Kidney epithelial cell (primary cell): ENCODE measurements around the gene NEIL3. TPM values are rescaled to one million over a fixed set of nuclear protein-coding genes. Genes with fewer than 3 reads are reported as not detected.
"Not testable (repeated sequence)": the region's sequence is repeated elsewhere in the genome, so short reads cannot be mapped to it uniquely, and the experiment has no call there.

Experiments
- DNase-seq: peaks from one replicate; pipeline ENCODE4 v3.0.0-alpha.2; 2010; ENCODE audit warnings: low read depth
- H3K27me3 ChIP-seq: 2 replicates; pipeline ENCODE4 v1.6.0; 2011; ENCODE audit warnings: low read length; ENCODE audit not compliant: control insufficient read depth, insufficient read depth
- H3K36me3 ChIP-seq: 2 replicates; pipeline ENCODE4 v1.5.1; 2011; ENCODE audit warnings: low read length; ENCODE audit not compliant: control insufficient read depth, insufficient read depth
- H3K4me3 ChIP-seq: 2 replicates; pipeline ENCODE4 v1.5.1; 2011; ENCODE audit warnings: low read depth, mild to moderate bottlenecking, control low read depth, low read length
- CTCF ChIP-seq: IDR thresholded peaks from 2 replicates; pipeline ENCODE4 v1.5.1; 2011; ENCODE audit warnings: mild to moderate bottlenecking, moderate library complexity, low read length, control low read depth, inconsistent platforms; ENCODE audit not compliant: insufficient read depth, poor library complexity, severe bottlenecking
- total RNA-seq: library from RNA; depleted of rRNA; stranded (reverse); fragments of >200 nt; gene quantifications from 2 replicates; pipeline ENCODE4 v1.2.3, GENCODE V29; 2015

The NEIL3 gene
- total RNA-seq, 1 donor from 2014 or later: 2.1 TPM

- Histone ChIP-seq H3K27me3 (no peaks in the 10 kb centered on the region), H3K36me3 (no peaks in the 10 kb centered on the region)
- TF ChIP-seq CTCF: no peak
These were observed 5.6 kb upstream of the NEIL3 start for GRCh38 chr4:177304094-177304493.

GRCh38 chr4:177304864-177305263, 4.8 kb upstream of the NEIL3 start:
- H3K36me3 ChIP-seq, DNase-seq: not testable (repeated sequence)

More at GRCh38 chr4:177304094-177304493, 5.6 kb upstream of the NEIL3 start:
- no peak overlapping the region for H3K4me3 ChIP-seq
- DNase-seq: no peak

GRCh38 chr4:177308125-177308524, 1.5 kb upstream of the NEIL3 start:
- peak; percentile 32 for DNase-seq
- no peak for TF ChIP-seq CTCF
- no peaks in the 10 kb centered on the region for H3K36me3 ChIP-seq
- no peak overlapping the region for H3K4me3 ChIP-seq
- H3K27me3 ChIP-seq: no peaks in the 10 kb centered on the region

More at GRCh38 chr4:177304864-177305263, 4.8 kb upstream of the NEIL3 start:
- H3K27me3 ChIP-seq, H3K4me3 ChIP-seq: not testable (repeated sequence)

- DNase-seq: no peak
- H3K27me3 ChIP-seq: no peaks in the 10 kb centered on the region
- TF ChIP-seq CTCF: no peak
- H3K4me3 ChIP-seq: peak overlapping the region; percentile 85
- no peaks in the 10 kb centered on the region for H3K36me3 ChIP-seq
These were observed 690 bp upstream of the NEIL3 start for GRCh38 chr4:177308847-177309521.

- Histone ChIP-seq H3K4me3 (no peak overlapping the region), H3K36me3 (no peaks in the 10 kb centered on the region), H3K27me3 (no peaks in the 10 kb centered on the region)
- no peak for TF ChIP-seq CTCF
- DNase-seq: no peak
These were observed 1.9 kb downstream of the NEIL3 start for GRCh38 chr4:177311589-177311988.

GRCh38 chr4:177313263-177313662, 3.6 kb downstream of the NEIL3 start:
- TF ChIP-seq CTCF: no peak
- no peaks in the 10 kb centered on the region for H3K36me3 ChIP-seq
- no peaks in the 10 kb centered on the region for H3K27me3 ChIP-seq
- no peak for DNase-seq
- no peak overlapping the region for H3K4me3 ChIP-seq
